Thyroid gland (tissue), 4 donors: ENCODE measurements around the gene TRPV3.
"Not testable (repeated sequence)": the region's sequence is repeated elsewhere in the genome, so short reads cannot be mapped to it uniquely, and the experiment has no call there.

Experiments
- CTCF ChIP-seq, 6 experiments: fragments of 200-600 bp in 3 of 6; fragments of 450-650 bp in 3 of 6; sonication (generic) in 3 of 6; IDR thresholded peaks; one replicate each; pipeline ENCODE4 v1.5.1; 2016 to 2019; ENCODE audit warnings: antibody characterized with exemption in 6 of 6, mild to moderate bottlenecking in 2 of 6, inconsistent platforms in 1 of 6, moderate library complexity in 1 of 6
- POLR2A ChIP-seq, 2 donors: fragments of 450-650 bp; IDR thresholded peaks; one replicate each; pipeline ENCODE4 v1.6.1; 2017; ENCODE audit warnings: antibody characterized with exemption in 2 of 2, mild to moderate bottlenecking in 2 of 2, moderate library complexity in 1 of 2

- not testable (repeated sequence) for TF ChIP-seq CTCF, POLR2A (IDR thresholded peaks at IDR 0.05)
Observed at GRCh38 chr17:3514167-3514566, 43.4 kb downstream of the TRPV3 start.
